Adipocyte (in vitro differentiated cells): Measurements from ENCODE around the gene SLC5A10.

Experiments
- DNase-seq: peaks from one replicate; pipeline ENCODE4 v3.0.0-alpha.2; 2015; ENCODE audit warnings: low read depth
- H3K27me3 ChIP-seq: replicated peaks from 2 replicates; pipeline ENCODE4 v1.7.0; 2013; ENCODE audit warnings: mild to moderate bottlenecking, low read length, moderate library complexity; ENCODE audit not compliant: control insufficient read depth, insufficient read depth
- H3K36me3 ChIP-seq: 2 replicates; pipeline ENCODE4 v1.7.0; 2013; ENCODE audit warnings: low read length, mild to moderate bottlenecking, moderate library complexity; ENCODE audit not compliant: control insufficient read depth, insufficient read depth, severe bottlenecking
- H3K4me1 ChIP-seq: 2 replicates; pipeline ENCODE4 v1.7.0; 2013; ENCODE audit warnings: mild to moderate bottlenecking, low read length, moderate library complexity; ENCODE audit not compliant: control insufficient read depth, insufficient read depth
- H3K4me3 ChIP-seq: 2 replicates; pipeline ENCODE4 v1.7.0; 2013; ENCODE audit warnings: mild to moderate bottlenecking, low read length, moderate library complexity
- H3K9ac ChIP-seq: 2 replicates; pipeline ENCODE4 v1.7.0; 2013; ENCODE audit warnings: mild to moderate bottlenecking, low read length, moderate library complexity
- H3K9me3 ChIP-seq: 2 replicates; pipeline ENCODE4 v1.7.0; 2013; ENCODE audit warnings: mild to moderate bottlenecking, low read length, moderate library complexity; ENCODE audit not compliant: control insufficient read depth

Gene SLC5A10

GRCh38 chr17:18959845-18960240 is 7.9 kb downstream of the SLC5A10 start:
- Histone ChIP-seq H3K27me3 (no peaks in the 10 kb centered on the region), H3K9me3 (no peaks in the 10 kb centered on the region), H3K36me3 (no peaks in the 10 kb centered on the region), H3K4me1 (peaks cover 29% of the 10 kb centered on the region), H3K4me3 (no peak overlapping the region), H3K9ac (no peak overlapping the region)
- no peak for DNase-seq

- H3K4me1 ChIP-seq = peaks cover 29% of the 10 kb centered on the region
- DNase-seq = no peak
- no peaks in the 10 kb centered on the region for H3K36me3 ChIP-seq
- no peaks in the 10 kb centered on the region for H3K27me3 ChIP-seq
- no peak overlapping the region for H3K9ac ChIP-seq
- H3K4me3 ChIP-seq = no peak overlapping the region
- H3K9me3 ChIP-seq = no peaks in the 10 kb centered on the region
Measured at GRCh38 chr17:18960241-18960665, 8.3 kb downstream of the SLC5A10 start.

- H3K4me3 ChIP-seq = no peak overlapping the region
- H3K9ac ChIP-seq = peak overlapping the region; percentile 41
- DNase-seq = peak; percentile 87
- no peaks in the 10 kb centered on the region for H3K27me3 ChIP-seq
- peaks cover 29% of the 10 kb centered on the region for H3K4me1 ChIP-seq
- H3K9me3 ChIP-seq = no peaks in the 10 kb centered on the region
- no peaks in the 10 kb centered on the region for H3K36me3 ChIP-seq
Measured at GRCh38 chr17:18960803-18961511, 9.0 kb downstream of the SLC5A10 start.

GRCh38 chr17:18961634-18962493 is 9.9 kb downstream of the SLC5A10 start:
- Histone ChIP-seq H3K27me3 (no peaks in the 10 kb centered on the region), H3K9me3 (no peaks in the 10 kb centered on the region), H3K9ac (peak overlapping the region; percentile 32), H3K4me1 (peaks cover 32% of the 10 kb centered on the region), H3K4me3 (no peak overlapping the region), H3K36me3 (no peaks in the 10 kb centered on the region)
- no peak for DNase-seq

- no peaks in the 10 kb centered on the region for H3K27me3 ChIP-seq
- no peak overlapping the region for H3K4me3 ChIP-seq
- peaks cover 37% of the 10 kb centered on the region for H3K4me1 ChIP-seq
- no peak for DNase-seq
- H3K9me3 ChIP-seq = no peaks in the 10 kb centered on the region
- H3K36me3 ChIP-seq = no peaks in the 10 kb centered on the region
- H3K9ac ChIP-seq = peak overlapping the region; percentile 29
Measured at GRCh38 chr17:18962494-18962815, 10.5 kb downstream of the SLC5A10 start.

- Histone ChIP-seq H3K9ac (no peak overlapping the region), H3K4me3 (no peak overlapping the region), H3K27me3 (no peaks in the 10 kb centered on the region), H3K36me3 (no peaks in the 10 kb centered on the region), H3K4me1 (peaks cover 39% of the 10 kb centered on the region), H3K9me3 (no peaks in the 10 kb centered on the region)
- DNase-seq = no peak
Measured at GRCh38 chr17:18963126-18964017, 11.4 kb downstream of the SLC5A10 start.

- Histone ChIP-seq H3K4me3 (no peak overlapping the region), H3K9me3 (no peaks in the 10 kb centered on the region), H3K9ac (no peak overlapping the region), H3K27me3 (no peaks in the 10 kb centered on the region), H3K4me1 (peaks cover 39% of the 10 kb centered on the region), H3K36me3 (no peaks in the 10 kb centered on the region)
- no peak for DNase-seq
Measured at GRCh38 chr17:18964018-18964351, 12.0 kb downstream of the SLC5A10 start.

- no peaks in the 10 kb centered on the region for H3K27me3 ChIP-seq
- H3K9me3 ChIP-seq = no peaks in the 10 kb centered on the region
- no peaks in the 10 kb centered on the region for H3K36me3 ChIP-seq
- peaks cover 39% of the 10 kb centered on the region for H3K4me1 ChIP-seq
- H3K9ac ChIP-seq = no peak overlapping the region
- no peak overlapping the region for H3K4me3 ChIP-seq
- no peak for DNase-seq
Measured at GRCh38 chr17:18964550-18964949, 12.6 kb downstream of the SLC5A10 start.

GRCh38 chr17:18965530-18966236 is 13.7 kb downstream of the SLC5A10 start:
- Histone ChIP-seq H3K36me3 (no peaks in the 10 kb centered on the region), H3K4me3 (no peak overlapping the region), H3K9me3 (no peaks in the 10 kb centered on the region), H3K9ac (no peak overlapping the region), H3K27me3 (no peaks in the 10 kb centered on the region), H3K4me1 (peaks cover 39% of the 10 kb centered on the region)
- DNase-seq = no peak

GRCh38 chr17:18966831-18967624 is 15.1 kb downstream of the SLC5A10 start:
- Histone ChIP-seq H3K4me3 (no peak overlapping the region), H3K36me3 (peaks cover 3% of the 10 kb centered on the region), H3K4me1 (peaks cover 27% of the 10 kb centered on the region), H3K9ac (peak overlapping the region; percentile 29), H3K27me3 (no peaks in the 10 kb centered on the region), H3K9me3 (no peaks in the 10 kb centered on the region)
- peak; percentile 45 for DNase-seq
